AG04450 (cell line): ENCODE measurements around the gene NBAS. TPM values are rescaled to one million over a fixed set of nuclear protein-coding genes. Genes with fewer than 3 reads are reported as not detected.

ENCODE experiments used
- CTCF ChIA-PET: fragments of 300-600, 350-600 bp; formaldehyde crosslinking; extraction: SDS; loops from one replicate; lab custom pipeline; 2022; ENCODE audit warnings: antibody characterized with exemption, inconsistent platforms; lab: Charles Lee
- POLR2A ChIA-PET: fragments of 350-600 bp; formaldehyde crosslinking; extraction: SDS; loops from one replicate; lab custom pipeline; 2021; ENCODE audit warnings: antibody characterized with exemption, inconsistent platforms; lab: Yijun Ruan, JAX
- DNase-seq: peaks from one replicate; pipeline ENCODE4 v3.0.0-alpha.2; 2011; ENCODE audit warnings: low read depth, low spot score
- H3K27ac ChIP-seq: one replicate; pipeline ENCODE4 v1.5.1; 2012; ENCODE audit warnings: low read depth, low read length, control low read depth
- H3K27me3 ChIP-seq: one replicate; pipeline ENCODE4 v1.6.0; 2012; ENCODE audit warnings: low read length; ENCODE audit not compliant: control insufficient read depth, insufficient read depth
- H3K4me3 ChIP-seq: 2 replicates; pipeline ENCODE4 v1.5.1; 2011; ENCODE audit warnings: mild to moderate bottlenecking, low read depth, low read length, control low read depth
- H3K9me3 ChIP-seq: 2 replicates; pipeline ENCODE4 v1.5.1; 2012; ENCODE audit warnings: low read length; ENCODE audit not compliant: control insufficient read depth, insufficient read depth
- CTCF ChIP-seq: IDR thresholded peaks from 2 replicates; pipeline ENCODE4 v1.5.1; 2011; ENCODE audit warnings: low read depth, low read length, control low read depth, inconsistent platforms
- polyA plus RNA-seq: library from polyadenylated mRNA; depleted of rRNA; stranded (reverse); fragments of >200 nt; gene quantifications from 2 replicates; pipeline ENCODE4 v1.2.3, GENCODE V29; 2011; rRNA removed

NBAS gene
- polyA plus RNA-seq, 1 experiment, result 45.0 TPM

DNA sequence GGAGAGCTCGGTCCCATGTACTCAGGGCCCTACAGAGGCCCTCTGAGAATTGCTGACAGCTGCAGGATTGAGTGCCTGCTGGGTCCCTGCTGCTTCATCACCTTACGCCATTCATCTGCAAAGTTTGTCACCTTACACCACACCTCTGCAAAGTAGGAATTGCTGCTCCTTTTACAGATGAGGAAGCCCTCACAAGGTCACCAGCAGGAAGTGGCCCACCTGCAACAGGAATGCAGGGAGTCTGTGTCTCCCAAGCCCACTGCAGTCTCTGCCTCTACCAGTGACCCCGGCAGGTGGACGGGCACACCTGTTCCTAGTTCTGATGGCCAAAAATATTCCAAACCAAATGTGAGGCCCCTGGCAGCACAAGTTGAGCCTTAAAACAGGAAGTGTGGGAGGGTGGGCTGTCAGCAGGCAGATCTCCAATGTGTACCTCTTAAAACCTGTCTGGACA lies 441.4 kb downstream of the NBAS start:
- H3K9me3 ChIP-seq, result 0 out of 2 replicates have a peak, but pooled peaks cover 3% of the 10 kb centered on the region
- DNase-seq, result no peak
- TF ChIP-seq CTCF, result no peak
- CTCF ChIA-PET, result no interaction called here
- H3K4me3 ChIP-seq, result no peak overlapping the region
- no peak overlapping the region for H3K27ac ChIP-seq
- no peaks in the 10 kb centered on the region for H3K27me3 ChIP-seq
- POLR2A ChIA-PET, result no interaction called here

DNA sequence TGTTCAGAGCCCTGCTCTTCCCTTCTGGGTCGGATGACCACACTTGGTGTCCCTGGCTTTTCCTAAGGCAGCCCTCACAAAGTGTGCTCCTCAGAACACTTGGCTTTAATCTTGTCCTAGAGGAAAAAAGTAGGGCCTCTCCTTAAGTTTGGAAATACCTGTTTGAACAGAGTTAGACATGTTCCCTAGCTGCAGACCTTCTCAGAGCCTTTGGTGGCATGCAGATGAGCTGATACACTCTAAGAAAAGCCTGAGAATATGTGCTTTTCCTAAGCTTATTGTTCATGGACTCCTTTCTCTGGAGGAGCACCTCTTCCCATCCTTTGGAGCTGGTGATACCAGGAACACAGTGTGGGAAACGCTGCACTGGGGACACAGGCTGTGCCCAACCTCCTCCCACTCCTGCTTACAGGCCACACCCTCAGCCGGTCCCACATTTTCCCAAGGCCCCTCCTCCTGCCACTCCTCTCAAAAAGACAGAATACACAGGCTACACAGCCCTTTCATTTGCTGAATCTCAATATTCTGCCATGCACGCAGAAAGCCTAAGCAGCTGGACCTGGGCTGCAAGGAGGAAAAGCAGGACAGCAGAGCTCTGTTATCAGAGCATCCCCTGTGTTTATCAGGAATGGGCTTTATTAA lies 443.6 kb downstream of the NBAS start:
- ChIA-PET CTCF (no interaction called here), POLR2A (no interaction called here)
- no peak overlapping the region for H3K4me3 ChIP-seq

More for the DNA sequence above, 443.6 kb downstream of the NBAS start:
- H3K27me3 ChIP-seq, result no peaks in the 10 kb centered on the region
- no peak for DNase-seq
- H3K9me3 ChIP-seq, result no peaks in the 10 kb centered on the region
- TF ChIP-seq CTCF, result no peak
- H3K27ac ChIP-seq, result no peak overlapping the region

Other genes starting within 250 kb of the NBAS start
- 121 and 171 TPM in 2 replicates for gene DDX1, start 30.5 kb upstream of the NBAS start, polyA plus RNA-seq